ENCODE measurements around the gene HIVEP2.

HIVEP2 gene

DNA sequence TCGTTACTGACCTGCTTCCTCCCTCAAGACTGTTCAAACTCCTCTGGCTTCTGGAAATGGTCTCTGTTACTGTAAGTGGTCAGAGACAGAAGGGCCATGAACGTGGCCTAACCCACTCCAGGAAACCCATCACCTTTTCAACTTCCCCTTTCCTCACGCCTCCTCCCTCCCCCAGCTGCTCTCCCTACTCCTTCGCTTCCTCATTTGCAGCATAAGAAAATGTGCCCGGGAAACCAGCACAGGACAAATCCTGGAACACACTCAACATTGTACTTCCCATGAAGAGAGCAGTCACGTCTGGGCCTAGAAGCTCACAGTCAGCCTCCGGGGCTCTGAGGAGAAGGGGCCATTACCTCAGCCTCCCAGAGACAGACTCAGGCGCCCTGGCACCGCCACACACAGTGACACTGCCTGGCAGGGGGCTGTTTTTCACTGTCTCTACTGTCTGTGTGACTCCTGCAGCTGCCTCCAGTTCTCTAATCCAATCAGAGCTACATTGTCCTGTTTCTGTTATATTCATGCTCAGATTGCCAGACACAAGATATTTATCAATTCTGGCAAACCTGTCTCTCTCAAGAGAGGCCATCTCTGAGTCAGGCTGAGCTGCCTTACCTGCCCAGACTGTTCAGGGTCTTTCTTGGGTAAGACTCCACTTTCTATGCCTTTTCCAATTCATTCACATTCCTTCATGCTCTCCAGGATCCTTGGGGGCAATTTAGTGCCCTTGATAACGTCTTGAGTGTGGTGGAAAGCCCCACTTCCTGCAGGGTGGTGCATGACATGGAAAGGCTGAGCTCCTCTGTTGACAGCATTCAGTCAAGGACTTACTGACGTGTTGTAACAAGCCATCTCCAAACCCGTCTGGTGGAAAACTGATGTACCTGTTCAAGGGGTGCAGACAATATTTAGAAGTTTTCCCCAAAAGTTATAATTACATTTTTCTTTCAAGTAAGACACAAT is 242.2 kb downstream of the HIVEP2 start:
- DNase-seq (ENCODE audit: low read depth in 2 of 2), result no peak
